Neutrophil (primary cell): Measurements from ENCODE around the gene ARNT2.

Experiments
- H3K27ac ChIP-seq: fragments of 200-600 bp; sonication (generic); 2 replicates; pipeline ENCODE4 v1.5.1; 2016; ENCODE audit warnings: mild to moderate bottlenecking, moderate library complexity
- H3K27me3 ChIP-seq: fragments of 200-600 bp; sonication (generic); 2 replicates; pipeline ENCODE4 v1.6.0; 2016; ENCODE audit warnings: mild to moderate bottlenecking
- H3K36me3 ChIP-seq: fragments of 200-600 bp; sonication (generic); 2 replicates; pipeline ENCODE4 v1.5.1; 2017
- H3K4me1 ChIP-seq, 2 experiments: fragments of 200-600 bp in 1 of 2; sonication (generic) in 1 of 2; 1 replicate in 1 of 2; 2 replicates in 1 of 2; pipeline versions ENCODE4 v1.5.1 to v1.6.1; 2013 to 2016; ENCODE audit warnings: low read depth in 1 of 2, low read length in 1 of 2, mild to moderate bottlenecking in 1 of 2, moderate library complexity in 1 of 2; ENCODE audit not compliant: control insufficient read depth in 1 of 2, insufficient read depth in 1 of 2
- H3K4me3 ChIP-seq, 2 experiments: fragments of 200-600 bp in 1 of 2; sonication (generic) in 1 of 2; 1 replicate in 1 of 2; 2 replicates in 1 of 2; pipeline ENCODE4 v1.5.1; 2013 to 2016; ENCODE audit warnings: low read depth in 1 of 2, low read length in 1 of 2, mild to moderate bottlenecking in 1 of 2, moderate library complexity in 1 of 2
- H3K9me3 ChIP-seq: fragments of 200-600 bp; sonication (generic); 2 replicates; pipeline ENCODE4 v1.5.1; 2016
- CTCF ChIP-seq: fragments of 200-600 bp; sonication (generic); IDR thresholded peaks from 2 replicates; pipeline ENCODE4 v1.5.1; 2016; ENCODE audit warnings: antibody characterized with exemption

ARNT2 gene

GRCh38 chr15:80526556-80527340, 122.6 kb downstream of the ARNT2 start:
- Histone ChIP-seq H3K4me1 (no peaks in the 10 kb centered on the region), H3K27ac (no peak overlapping the region), H3K9me3 (no peaks in the 10 kb centered on the region), H3K27me3 (peaks cover 17% of the 10 kb centered on the region), H3K4me3 (no peak overlapping the region), H3K36me3 (no peaks in the 10 kb centered on the region)
- no peak for TF ChIP-seq CTCF

GRCh38 chr15:80527406-80527805, 123.2 kb downstream of the ARNT2 start:
- Histone ChIP-seq H3K4me1 (no peaks in the 10 kb centered on the region), H3K36me3 (no peaks in the 10 kb centered on the region), H3K4me3 (no peak overlapping the region), H3K27me3 (peaks cover 18% of the 10 kb centered on the region), H3K27ac (no peak overlapping the region), H3K9me3 (no peaks in the 10 kb centered on the region)
- no peak for TF ChIP-seq CTCF

- no peaks in the 10 kb centered on the region for H3K9me3 ChIP-seq
- no peak overlapping the region for H3K4me3 ChIP-seq
- TF ChIP-seq CTCF, result no peak
- no peaks in the 10 kb centered on the region for H3K4me1 ChIP-seq
- no peak overlapping the region for H3K27ac ChIP-seq
- peaks cover 18% of the 10 kb centered on the region for H3K27me3 ChIP-seq
- H3K36me3 ChIP-seq, result no peaks in the 10 kb centered on the region
Observed at GRCh38 chr15:80527961-80528360, 123.8 kb downstream of the ARNT2 start.

- H3K36me3 ChIP-seq, result no peaks in the 10 kb centered on the region
- peaks cover 15% of the 10 kb centered on the region for H3K27me3 ChIP-seq
- H3K27ac ChIP-seq, result no peak overlapping the region
- TF ChIP-seq CTCF, result no peak
- H3K4me3 ChIP-seq, result no peak overlapping the region
- H3K9me3 ChIP-seq, result no peaks in the 10 kb centered on the region
- H3K4me1 ChIP-seq, result no peaks in the 10 kb centered on the region
Observed at GRCh38 chr15:80530737-80531365, 126.7 kb downstream of the ARNT2 start.

- H3K27ac ChIP-seq, result no peak overlapping the region
- H3K4me1 ChIP-seq, result no peaks in the 10 kb centered on the region
- H3K36me3 ChIP-seq, result no peaks in the 10 kb centered on the region
- H3K4me3 ChIP-seq, result no peak overlapping the region
- peaks cover 10% of the 10 kb centered on the region for H3K27me3 ChIP-seq
- no peaks in the 10 kb centered on the region for H3K9me3 ChIP-seq
- no peak for TF ChIP-seq CTCF
Observed at GRCh38 chr15:80531388-80531787, 127.2 kb downstream of the ARNT2 start.
